HG03439 (cell line): ENCODE data around the gene RAB38.

ENCODE experiments used
- ATAC-seq: cut with Tn5 transposase; IDR thresholded peaks from one replicate; pipeline ENCODE4 v1.9.1; 2021; ENCODE audit warnings: mild to moderate bottlenecking, moderate library complexity; ENCODE audit not compliant: unreplicated experiment

Gene RAB38

DNA sequence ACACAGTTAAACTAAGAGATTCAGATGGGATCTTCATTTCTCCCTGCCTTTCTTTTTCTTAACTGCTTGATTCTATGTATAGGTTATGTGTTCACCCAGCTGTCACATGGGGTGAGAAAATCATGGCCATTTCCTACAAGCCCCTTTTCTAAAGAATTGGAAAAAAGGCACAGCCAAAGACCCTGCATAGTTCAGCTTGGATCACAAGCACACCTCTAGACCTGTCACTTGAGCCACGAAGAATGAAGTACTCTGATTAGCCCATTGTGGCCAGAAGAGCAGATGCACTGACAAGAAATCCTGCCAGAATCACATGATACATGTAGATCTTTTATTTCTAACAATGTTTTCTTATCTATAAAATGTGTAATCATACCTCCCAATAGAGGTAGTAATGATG, 69.7 kb downstream of the RAB38 start:
- no peak for ATAC-seq

DNA sequence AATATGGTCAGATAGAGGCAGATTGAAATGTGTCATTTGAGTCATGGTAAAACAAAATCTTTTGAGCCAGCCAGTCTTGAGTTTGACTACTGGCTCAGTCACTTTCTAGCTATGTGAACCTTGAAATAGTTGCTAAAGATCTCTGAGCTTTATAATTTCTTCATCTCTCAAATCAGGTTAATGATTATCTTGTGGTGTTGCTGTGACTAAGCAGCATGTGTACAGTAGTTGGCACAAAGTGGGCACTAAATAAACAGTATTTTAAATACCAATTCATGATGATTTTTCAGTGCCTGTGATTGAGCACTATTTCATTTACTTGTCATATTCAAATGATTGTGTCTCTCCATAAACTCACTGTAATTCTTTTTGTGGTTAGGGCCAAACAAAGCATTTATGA, 70.8 kb downstream of the RAB38 start:
- ATAC-seq = no peak

DNA sequence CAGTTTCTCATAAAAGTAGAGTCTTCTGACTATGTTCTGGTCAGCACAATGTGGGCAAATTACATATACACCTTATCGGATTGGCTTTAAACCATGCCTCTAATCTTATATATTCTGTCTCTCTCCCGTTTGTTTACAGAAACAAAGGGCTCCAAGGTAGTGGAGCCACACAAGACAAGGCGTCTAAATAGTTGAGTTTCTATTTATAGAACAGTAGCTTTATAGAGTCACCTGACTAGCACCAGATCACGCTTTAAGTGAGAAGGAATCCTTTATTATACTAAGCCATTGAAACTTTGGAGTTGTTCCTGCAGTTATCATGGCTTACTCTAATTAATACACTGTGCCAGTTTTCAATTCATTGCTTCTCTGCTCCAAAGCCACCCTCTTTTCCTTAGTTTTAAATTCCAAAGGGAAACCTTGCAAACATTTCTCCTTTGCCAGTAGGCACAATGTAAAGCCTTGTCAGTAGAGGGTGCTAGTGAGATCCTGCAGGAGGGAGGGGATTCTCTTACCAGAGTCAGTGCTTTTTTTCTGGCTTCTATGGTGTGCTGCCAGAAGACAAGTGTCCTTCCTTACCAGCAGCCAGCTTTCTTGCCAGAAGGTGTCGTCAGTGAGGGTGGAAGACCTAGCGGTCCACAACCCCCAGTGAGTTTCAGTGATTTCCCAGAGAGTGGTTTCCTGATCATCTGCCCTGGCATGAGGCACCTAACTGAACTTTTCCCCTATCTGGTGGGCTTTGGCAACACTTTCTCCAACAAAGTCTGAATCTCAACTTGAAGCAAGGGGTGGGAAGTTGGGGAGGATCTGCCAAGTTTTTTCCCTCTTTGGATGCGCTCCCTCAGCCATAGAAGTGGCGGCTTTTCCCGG, 71.7 kb downstream of the RAB38 start:
- peak; percentile 90 for ATAC-seq

DNA sequence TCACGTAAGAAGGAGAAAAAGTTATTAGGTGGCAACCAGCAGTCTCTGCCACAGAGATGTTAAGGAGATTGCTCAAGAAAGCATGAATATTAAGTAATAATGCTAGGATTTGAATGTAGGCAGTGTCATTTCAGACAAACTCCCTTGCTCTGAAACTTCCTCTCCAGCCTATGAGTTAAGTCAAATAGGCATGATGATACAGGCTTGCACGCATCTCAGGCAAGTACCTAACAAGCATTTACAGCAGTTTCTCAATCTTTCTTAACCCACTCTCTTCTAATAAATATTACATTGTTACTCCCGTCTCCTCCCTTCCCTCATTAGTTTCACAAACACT, 72.7 kb downstream of the RAB38 start:
- ATAC-seq = no peak

DNA sequence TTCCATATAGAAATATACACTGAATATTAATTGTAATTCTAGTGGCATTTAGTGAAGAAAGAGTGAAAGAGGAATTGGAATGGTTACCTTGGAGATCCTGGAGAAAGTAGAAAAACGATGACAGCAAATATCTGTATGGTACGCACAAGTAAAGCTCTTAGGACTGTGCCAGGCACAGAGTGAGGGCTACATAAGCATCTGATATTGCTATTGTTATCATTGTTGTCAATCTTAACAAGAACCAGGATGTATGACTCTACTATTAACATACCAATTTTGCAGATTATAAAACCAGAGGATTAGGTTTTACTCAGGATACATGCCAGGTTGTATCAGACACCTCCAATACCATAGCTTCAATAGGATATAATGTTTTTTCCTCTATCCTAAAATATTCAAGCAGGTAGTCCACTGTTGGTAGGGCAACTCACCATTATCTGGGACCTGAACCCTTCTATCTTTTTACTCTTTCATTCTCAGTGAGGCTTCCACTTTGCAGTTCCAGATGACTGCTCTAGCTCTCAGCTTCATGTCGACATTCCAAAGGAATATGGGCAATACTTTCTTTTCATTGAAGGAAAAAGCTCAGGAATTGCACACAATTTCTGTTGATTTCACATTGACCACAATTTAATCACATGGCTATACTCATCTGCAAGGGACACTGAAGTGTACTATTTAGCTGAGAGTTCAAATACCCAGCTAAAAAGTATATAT, 73.2 kb downstream of the RAB38 start:
- no peak for ATAC-seq

DNA sequence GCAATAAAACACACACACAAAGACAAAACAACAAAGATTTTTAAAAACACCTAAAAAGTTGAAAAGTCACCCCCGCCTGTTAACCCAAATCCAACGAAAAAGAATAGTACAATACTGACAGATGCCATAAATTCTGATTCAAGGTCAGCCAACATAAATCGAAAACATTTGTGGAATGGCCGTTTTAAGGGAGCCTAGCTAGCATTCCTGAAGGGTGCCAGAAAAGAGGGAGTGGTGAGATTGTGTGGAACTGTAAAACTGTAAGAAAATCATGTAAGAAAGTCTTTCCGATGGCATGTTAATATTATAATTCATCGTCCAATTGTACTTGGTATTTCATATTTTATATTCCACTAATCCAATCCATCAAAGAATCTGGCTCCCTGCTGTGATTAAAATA, 75.1 kb downstream of the RAB38 start:
- ATAC-seq = no peak

DNA sequence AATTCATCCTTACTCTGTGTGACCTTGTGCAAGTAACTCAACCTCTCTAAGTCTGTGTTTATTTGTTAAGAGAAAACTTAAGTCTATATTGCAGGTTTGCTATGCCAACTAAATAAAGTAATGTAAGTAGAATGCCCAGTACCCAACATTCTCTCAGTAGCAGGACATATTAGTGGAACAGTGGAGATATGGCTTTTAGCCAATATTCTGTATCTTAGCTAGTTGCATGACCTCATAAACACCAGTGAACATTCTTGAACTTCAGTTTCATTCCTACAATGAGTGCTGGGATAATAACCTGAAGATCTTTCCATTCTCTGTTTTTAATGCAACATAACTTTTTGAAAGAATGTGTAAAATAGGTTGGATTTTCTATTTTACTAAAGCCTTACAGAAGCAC, 77.0 kb downstream of the RAB38 start:
- no peak for ATAC-seq

DNA sequence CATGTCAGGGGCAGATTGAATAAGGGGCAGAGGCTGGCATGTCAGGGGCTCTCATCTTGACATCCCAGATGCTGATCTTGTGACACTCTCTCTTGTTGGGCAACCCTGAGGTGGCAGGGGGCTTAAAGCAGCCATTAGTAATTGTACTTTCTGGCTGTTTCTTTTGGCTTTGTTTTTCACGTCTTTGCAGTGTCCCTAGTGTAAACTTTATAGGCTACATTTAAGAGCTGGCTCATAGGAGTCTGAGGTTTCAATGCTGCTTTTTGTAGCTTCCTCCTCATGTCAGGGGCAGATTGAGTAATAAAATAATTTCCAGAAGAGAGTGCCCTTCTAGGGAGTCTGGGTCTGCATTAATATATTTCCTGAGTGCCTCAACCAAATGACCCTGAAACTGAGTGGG, 86.1 kb downstream of the RAB38 start:
- no peak for ATAC-seq

DNA sequence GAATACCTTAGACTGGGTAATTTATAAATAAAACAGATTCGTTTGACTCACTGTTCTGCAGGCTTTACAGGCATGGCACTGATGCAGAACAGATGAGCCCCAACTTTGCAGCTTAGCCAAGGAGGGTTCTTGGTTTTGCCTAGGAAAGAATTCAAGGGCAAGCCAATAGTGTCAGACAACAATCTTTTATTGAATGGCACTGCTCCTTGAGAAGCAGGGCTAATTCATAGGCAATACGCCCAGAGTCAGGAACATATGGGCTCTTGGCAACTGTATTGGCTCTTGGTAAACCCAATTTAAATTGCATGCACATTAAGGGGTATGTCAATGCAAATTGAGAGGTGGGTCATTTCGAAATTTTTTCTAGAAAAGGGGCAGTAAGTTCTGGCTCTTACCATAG, 87.9 kb downstream of the RAB38 start:
- ATAC-seq = no peak

DNA sequence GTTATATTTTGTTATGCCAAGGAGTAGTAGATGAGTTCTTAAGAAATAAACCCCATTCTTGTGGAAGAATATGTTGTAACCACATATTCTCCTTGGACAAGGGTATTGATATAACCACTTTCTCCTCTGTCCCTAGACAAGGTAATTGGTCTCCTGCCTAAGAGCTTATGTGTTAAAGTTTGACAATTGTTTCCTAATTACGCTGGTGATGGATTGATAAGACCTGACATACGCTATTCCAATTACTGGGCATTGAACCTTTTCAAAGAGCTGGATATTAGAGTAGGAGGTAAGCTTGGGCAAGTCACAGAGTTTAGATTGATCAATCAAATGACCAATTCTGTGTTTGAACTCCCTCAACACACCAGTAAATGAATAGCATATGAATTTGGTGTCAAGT, 88.9 kb downstream of the RAB38 start:
- ATAC-seq = no peak

DNA sequence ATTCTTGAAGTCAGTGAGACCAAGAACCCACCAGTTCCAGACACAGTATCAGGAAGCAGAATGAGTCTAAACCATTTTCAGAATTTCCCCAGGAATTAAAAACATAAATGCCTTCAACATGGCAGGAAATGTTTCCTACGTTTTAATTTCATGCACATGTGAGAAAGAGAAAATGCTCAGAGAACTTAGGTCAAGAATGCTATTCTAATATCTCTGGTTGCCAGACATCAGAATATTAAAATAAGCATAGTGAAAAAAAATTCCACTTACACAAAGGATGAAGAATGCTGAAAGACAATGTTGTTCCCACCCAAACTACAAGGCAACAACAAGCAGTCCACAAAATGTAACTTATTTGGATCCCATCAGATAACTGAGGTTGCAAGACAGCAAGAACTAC, 104.8 kb downstream of the RAB38 start:
- no peak for ATAC-seq

DNA sequence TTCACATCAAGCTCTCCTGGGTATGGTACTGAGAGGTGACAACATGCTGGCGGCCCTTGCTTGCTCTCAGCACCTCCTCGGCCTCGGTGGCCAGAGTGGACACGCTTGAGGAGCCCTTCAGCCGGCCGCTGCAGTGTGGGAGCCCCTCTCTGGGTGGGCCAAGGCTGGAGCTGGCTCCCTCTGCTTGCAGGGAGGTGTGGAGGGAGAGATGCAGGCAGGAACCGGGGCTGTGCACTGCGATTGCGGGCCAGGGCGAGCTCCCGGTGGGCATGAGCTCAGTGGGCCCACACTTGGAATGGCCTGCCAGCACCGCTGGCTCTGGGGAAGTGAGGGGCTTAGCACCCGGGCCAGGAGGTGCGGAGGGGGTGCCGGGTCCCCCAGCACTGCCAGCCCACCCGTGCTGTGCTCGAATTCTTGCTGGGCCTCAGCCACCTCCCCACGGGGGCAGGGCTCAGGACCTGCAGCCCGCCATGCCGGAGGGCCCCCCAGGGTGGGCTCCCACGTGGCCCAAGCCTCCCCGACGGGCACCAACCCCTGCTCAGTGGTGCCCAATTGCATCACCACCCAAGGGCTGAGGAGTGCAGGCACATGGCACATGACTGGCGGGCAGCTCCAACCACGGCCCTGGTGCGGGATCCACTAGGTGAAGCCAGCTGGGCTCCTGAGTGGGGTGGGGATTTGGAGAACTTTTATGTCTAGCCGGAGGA, 106.2 kb downstream of the RAB38 start:
- no peak for ATAC-seq

DNA sequence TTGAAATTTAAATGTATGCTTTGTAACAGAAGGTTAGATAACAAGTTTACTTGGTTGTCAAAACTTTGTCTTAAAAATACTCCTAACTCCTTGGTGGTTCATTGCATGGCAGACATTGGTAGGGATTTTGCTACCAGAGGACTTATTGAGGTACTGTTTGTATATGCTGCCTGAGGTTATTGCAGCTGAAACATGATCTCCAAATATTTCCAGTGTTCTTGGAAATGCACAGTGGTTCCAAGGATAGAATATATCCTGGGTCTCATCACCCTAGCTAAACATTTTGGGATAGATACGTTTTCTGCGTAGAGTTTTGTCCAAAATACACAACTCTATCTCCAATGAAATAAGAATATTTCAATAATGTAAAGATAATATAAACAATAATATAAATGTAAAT, 109.2 kb downstream of the RAB38 start:
- no peak for ATAC-seq

DNA sequence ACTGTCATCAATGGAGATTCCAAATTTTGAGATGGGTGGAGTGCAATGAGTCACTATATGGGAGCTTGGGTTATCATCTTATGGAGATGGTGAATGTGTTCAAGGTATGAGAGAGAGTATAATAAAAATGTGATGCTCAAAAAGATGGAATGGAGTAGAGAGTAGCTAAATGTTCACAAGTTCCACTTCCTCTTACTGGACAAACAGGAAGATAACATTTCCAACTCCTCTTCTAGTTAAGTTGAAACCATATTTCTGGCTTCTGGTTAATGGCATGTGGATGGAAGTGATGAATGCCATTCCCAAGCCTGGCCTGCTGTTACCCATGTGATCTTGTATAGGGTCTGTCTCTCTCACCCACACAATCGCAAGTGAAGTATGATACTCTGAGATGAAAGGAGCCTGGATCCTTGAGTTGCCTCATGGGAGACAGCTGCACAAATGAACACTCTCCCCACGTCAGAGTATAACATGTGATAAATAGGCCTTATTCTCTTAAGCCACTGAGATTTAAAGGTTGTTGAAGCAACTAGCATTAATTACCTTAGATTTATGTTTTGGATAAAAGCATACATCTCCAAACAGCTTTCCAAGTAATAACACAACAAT, 111.0 kb downstream of the RAB38 start:
- ATAC-seq = no peak
